ENCODE measurements around the gene SLC26A11.
A peak's percentile ranks its signal among the peaks of the same experiment; 100 is the strongest.
"Not testable (repeated sequence)": the region's sequence is repeated elsewhere in the genome, so short reads cannot be mapped to it uniquely, and the experiment has no call there.

SLC26A11 gene

GRCh38 chr17:80268427-80268826 is 48.2 kb downstream of the SLC26A11 start:
- Histone ChIP-seq H3K9me3 (ENCODE audit: insufficient read depth, low read length) (no peaks in the 10 kb centered on the region), H3K36me3 (ENCODE audit: insufficient read depth, insufficient read length, low read length) (peaks cover 55% of the 10 kb centered on the region), H3K4me1 (ENCODE audit: insufficient read depth, insufficient read length) (peaks cover 23% of the 10 kb centered on the region), H3K9ac (ENCODE audit: insufficient read length, low read depth) (no peak overlapping the region), H3K27me3 (ENCODE audit: insufficient read depth, insufficient read length) (no peaks in the 10 kb centered on the region), H3K4me3 (ENCODE audit: insufficient read length, low read depth) (no peak overlapping the region)
- DNase-seq (ENCODE audit: low read depth, low spot score): no peak
- TF ChIP-seq SUZ12 (IDR thresholded peaks at IDR 0.05; ENCODE audit: extremely low read depth, insufficient read depth, insufficient read length) (no peak), YY1 (IDR thresholded peaks at IDR 0.05; ENCODE audit: insufficient read depth, insufficient read length) (no peak), ZNF274 (IDR thresholded peaks at IDR 0.05; ENCODE audit: low read depth, low read length) (no peak)

GRCh38 chr17:80269405-80269807 is 49.2 kb downstream of the SLC26A11 start:
- no peak for DNase-seq (ENCODE audit: low read depth, low spot score)
- H3K9ac ChIP-seq (ENCODE audit: insufficient read length, low read depth): no peak overlapping the region
- H3K9me3 ChIP-seq (ENCODE audit: insufficient read depth, low read length): no peaks in the 10 kb centered on the region
- no peak overlapping the region for H3K4me3 ChIP-seq (ENCODE audit: insufficient read length, low read depth)
- TF ChIP-seq ZNF274 (IDR thresholded peaks at IDR 0.05; ENCODE audit: low read depth, low read length) (no peak), YY1 (IDR thresholded peaks at IDR 0.05; ENCODE audit: insufficient read depth, insufficient read length) (no peak), SUZ12 (IDR thresholded peaks at IDR 0.05; ENCODE audit: extremely low read depth, insufficient read depth, insufficient read length) (no peak)
- H3K36me3 ChIP-seq (ENCODE audit: insufficient read depth, insufficient read length, low read length): peaks cover 48% of the 10 kb centered on the region
- H3K4me1 ChIP-seq (ENCODE audit: insufficient read depth, insufficient read length): peaks cover 13% of the 10 kb centered on the region
- H3K27me3 ChIP-seq (ENCODE audit: insufficient read depth, insufficient read length): no peaks in the 10 kb centered on the region

- Histone ChIP-seq H3K9ac (ENCODE audit: insufficient read length, low read depth) (peak overlapping the region; percentile 28), H3K27me3 (ENCODE audit: insufficient read depth, insufficient read length) (no peaks in the 10 kb centered on the region), H3K9me3 (ENCODE audit: insufficient read depth, low read length) (no peaks in the 10 kb centered on the region), H3K4me1 (ENCODE audit: insufficient read depth, insufficient read length) (peaks cover 9% of the 10 kb centered on the region), H3K4me3 (ENCODE audit: insufficient read length, low read depth) (no peak overlapping the region), H3K36me3 (ENCODE audit: insufficient read depth, insufficient read length, low read length) (peaks cover 46% of the 10 kb centered on the region)
- peak; percentile 71 for DNase-seq (ENCODE audit: low read depth, low spot score)
- TF ChIP-seq YY1 (IDR thresholded peaks at IDR 0.05; ENCODE audit: insufficient read depth, insufficient read length) (no peak), ZNF274 (IDR thresholded peaks at IDR 0.05; ENCODE audit: low read depth, low read length) (no peak), SUZ12 (IDR thresholded peaks at IDR 0.05; ENCODE audit: extremely low read depth, insufficient read depth, insufficient read length) (no peak)
Measured at GRCh38 chr17:80270104-80270503, 49.9 kb downstream of the SLC26A11 start.

GRCh38 chr17:80270836-80271235 is 50.6 kb downstream of the SLC26A11 start:
- Histone ChIP-seq H3K4me1 (ENCODE audit: insufficient read depth, insufficient read length) (peaks cover 9% of the 10 kb centered on the region), H3K9me3 (ENCODE audit: insufficient read depth, low read length) (no peaks in the 10 kb centered on the region), H3K36me3 (ENCODE audit: insufficient read depth, insufficient read length, low read length) (peaks cover 42% of the 10 kb centered on the region), H3K27me3 (ENCODE audit: insufficient read depth, insufficient read length) (no peaks in the 10 kb centered on the region), H3K4me3 (ENCODE audit: insufficient read length, low read depth) (no peak overlapping the region), H3K9ac (ENCODE audit: insufficient read length, low read depth) (peak overlapping the region; percentile 28)
- DNase-seq (ENCODE audit: low read depth, low spot score): peak; percentile 60
- TF ChIP-seq ZNF274 (IDR thresholded peaks at IDR 0.05; ENCODE audit: low read depth, low read length): no peak

- TF ChIP-seq YY1 (IDR thresholded peaks at IDR 0.05; ENCODE audit: insufficient read depth, insufficient read length): no peak
- TF ChIP-seq ZNF274 (IDR thresholded peaks at IDR 0.05; ENCODE audit: low read depth, low read length): no peak
- no peak for TF ChIP-seq SUZ12 (IDR thresholded peaks at IDR 0.05; ENCODE audit: extremely low read depth, insufficient read depth, insufficient read length)
- Histone ChIP-seq H3K4me3 (ENCODE audit: insufficient read length, low read depth) (no peak overlapping the region), H3K9ac (ENCODE audit: insufficient read length, low read depth) (no peak overlapping the region), H3K4me1 (ENCODE audit: insufficient read depth, insufficient read length) (peaks cover 9% of the 10 kb centered on the region), H3K36me3 (ENCODE audit: insufficient read depth, insufficient read length, low read length) (peaks cover 38% of the 10 kb centered on the region), H3K9me3 (ENCODE audit: insufficient read depth, low read length) (no peaks in the 10 kb centered on the region), H3K27me3 (ENCODE audit: insufficient read depth, insufficient read length) (no peaks in the 10 kb centered on the region)
- no peak for DNase-seq (ENCODE audit: low read depth, low spot score)
Measured at GRCh38 chr17:80272366-80272765, 52.1 kb downstream of the SLC26A11 start.

GRCh38 chr17:80274331-80274730 is 54.1 kb downstream of the SLC26A11 start:
- no peaks in the 10 kb centered on the region for H3K9me3 ChIP-seq (ENCODE audit: insufficient read depth, low read length)
- H3K4me3 ChIP-seq (ENCODE audit: insufficient read length, low read depth): no peak overlapping the region
- H3K4me1 ChIP-seq (ENCODE audit: insufficient read depth, insufficient read length): peaks cover 12% of the 10 kb centered on the region
- no peak for DNase-seq (ENCODE audit: low read depth, low spot score)
- H3K36me3 ChIP-seq (ENCODE audit: insufficient read depth, insufficient read length, low read length): peaks cover 37% of the 10 kb centered on the region
- H3K27me3 ChIP-seq (ENCODE audit: insufficient read depth, insufficient read length): no peaks in the 10 kb centered on the region
- TF ChIP-seq SUZ12 (IDR thresholded peaks at IDR 0.05; ENCODE audit: extremely low read depth, insufficient read depth, insufficient read length) (no peak), ZNF274 (IDR thresholded peaks at IDR 0.05; ENCODE audit: low read depth, low read length) (no peak), YY1 (IDR thresholded peaks at IDR 0.05; ENCODE audit: insufficient read depth, insufficient read length) (no peak)
- H3K9ac ChIP-seq (ENCODE audit: insufficient read length, low read depth): no peak overlapping the region

GRCh38 chr17:80274871-80275449 is 54.7 kb downstream of the SLC26A11 start:
- no peak overlapping the region for H3K9ac ChIP-seq (ENCODE audit: insufficient read length, low read depth)
- H3K36me3 ChIP-seq (ENCODE audit: insufficient read depth, insufficient read length, low read length): peaks cover 36% of the 10 kb centered on the region
- no peak for DNase-seq (ENCODE audit: low read depth, low spot score)
- H3K9me3 ChIP-seq (ENCODE audit: insufficient read depth, low read length): no peaks in the 10 kb centered on the region
- H3K27me3 ChIP-seq (ENCODE audit: insufficient read depth, insufficient read length): no peaks in the 10 kb centered on the region
- peaks cover 9% of the 10 kb centered on the region for H3K4me1 ChIP-seq (ENCODE audit: insufficient read depth, insufficient read length)
- H3K4me3 ChIP-seq (ENCODE audit: insufficient read length, low read depth): no peak overlapping the region
- TF ChIP-seq YY1 (IDR thresholded peaks at IDR 0.05; ENCODE audit: insufficient read depth, insufficient read length): no peak

- DNase-seq (ENCODE audit: low read depth, low spot score); H3K4me1 ChIP-seq (ENCODE audit: insufficient read depth, insufficient read length); H3K9me3 ChIP-seq (ENCODE audit: insufficient read depth, low read length); H3K27me3 ChIP-seq (ENCODE audit: insufficient read depth, insufficient read length); H3K9ac ChIP-seq (ENCODE audit: insufficient read length, low read depth); H3K4me3 ChIP-seq (ENCODE audit: insufficient read length, low read depth): not testable (repeated sequence)
- H3K36me3 ChIP-seq (ENCODE audit: insufficient read depth, insufficient read length, low read length): peaks cover 41% of the 10 kb centered on the region
Measured at GRCh38 chr17:80275857-80276256, 55.6 kb downstream of the SLC26A11 start.

Measured in NT2/D1 (cell line).